ENCODE measurements around the gene MRPS10. TPM values are rescaled to one million over a fixed set of nuclear protein-coding genes. Genes with fewer than 3 reads are reported as not detected.

Gene MRPS10
- total and polyA plus RNA-seq, 2 donors (not counting 3 experiments of a cell fraction or from before 2014, with no cell fraction given): 23.2 to 37.7 TPM

- dilution Hi-C loops (cut with MboI; ENCODE audit: extremely low pct_ligation_motif_present, low sequenced_read_pairs): no loop called here
- no TSS peak for BruUV-seq (replicated peaks)
Measured at GRCh38 chr6:42241915-42242314, 24.3 kb upstream of the MRPS10 start.

GRCh38 chr6:42239736-42240375, 22.2 kb upstream of the MRPS10 start:
- dilution Hi-C loops (cut with MboI; ENCODE audit: extremely low pct_ligation_motif_present, low sequenced_read_pairs) (no loop called here), intact Hi-C loops (cut with micrococcal nuclease) (no loop called here)
- ChIA-PET POLR2A (no interaction called here), CTCF (interaction anchor here (1.3 kb wide), 1 partner anchor 308 kb away, joined by 6 read pairs; no protein-coding TSS in a partner anchor)
- DNase-seq (ENCODE audit: low read depth, low spot score) (no peak), FAIRE-seq (no peak)
- no peaks in the 10 kb centered on the region for H3K79me2 ChIP-seq (ENCODE audit: control insufficient read depth, insufficient read depth, low read length)
- no TSS peak for BruUV-seq (replicated peaks)
- no peaks in the 10 kb centered on the region for H3K9me1 ChIP-seq (replicated peaks; ENCODE audit: control insufficient read depth, extremely low read depth, insufficient read depth, low read length)
- no peak overlapping the region for H3K4me2 ChIP-seq (ENCODE audit: insufficient read depth, low read length)
- no peaks in the 10 kb centered on the region for H3K36me3 ChIP-seq (ENCODE audit: control insufficient read depth in 2 of 2, extremely low read depth in 1 of 2, insufficient read depth in 2 of 2, low read length in 2 of 2)
- TF ChIP-seq MAX (IDR thresholded peaks at IDR 0.05; ENCODE audit: insufficient read depth, insufficient read length) (no peak), CTCF (IDR thresholded peaks at IDR 0.05; ENCODE audit: extremely low read depth in 1 of 2, insufficient read depth in 1 of 2, low read depth in 1 of 2, low read length in 2 of 2) (no peak), JUN (IDR thresholded peaks at IDR 0.05; ENCODE audit: borderline replicate concordance, insufficient read depth, insufficient read length, low read depth) (no peak), EZH2 (IDR thresholded peaks at IDR 0.05; ENCODE audit: borderline replicate concordance, low read depth, low read length, severe bottlenecking) (no peak), MYC (IDR thresholded peaks at IDR 0.05; ENCODE audit: low read depth, low read length) (no peak), FOS (IDR thresholded peaks at IDR 0.05; ENCODE audit: borderline replicate concordance, insufficient read depth, low read length) (no peak), GATA2 (IDR thresholded peaks at IDR 0.05; ENCODE audit: insufficient read depth, insufficient read length, low read depth, low read length) (no peak), POLR2AphosphoS5 (IDR thresholded peaks at IDR 0.05; ENCODE audit: insufficient read depth, low read depth, low read length) (no peak), POLR2A (IDR thresholded peaks at IDR 0.05; ENCODE audit: low read depth, low read length) (no peak)
- no peak overlapping the region for H3K27ac ChIP-seq (ENCODE audit: insufficient read depth, low read depth, low read length)
- no peaks in the 10 kb centered on the region for H4K20me1 ChIP-seq (replicated peaks; ENCODE audit: control insufficient read depth, extremely low read depth, insufficient read depth, low read length)
- no peaks in the 10 kb centered on the region for H3K9me3 ChIP-seq (replicated peaks; ENCODE audit: control insufficient read depth, insufficient read depth, low read length)
- H3K4me1 ChIP-seq (ENCODE audit: control insufficient read depth, extremely low read depth, insufficient read depth, low read length): no peaks in the 10 kb centered on the region
- no peak overlapping the region for H3K9ac ChIP-seq (replicated peaks; ENCODE audit: extremely low read depth, insufficient read depth, low read length)
- no peaks in the 10 kb centered on the region for H3K27me3 ChIP-seq (ENCODE audit: control insufficient read depth in 2 of 2, insufficient read depth in 2 of 2, low read length in 2 of 2)
- H3K4me3 ChIP-seq (replicated peaks in 1 of 3; ENCODE audit: insufficient read depth in 1 of 3, low read depth in 1 of 3, low read length in 3 of 3): no peak overlapping the region
- no peak overlapping the region for H2AFZ ChIP-seq (ENCODE audit: low read depth, low read length)

More at GRCh38 chr6:42241915-42242314, 24.3 kb upstream of the MRPS10 start:
- Histone ChIP-seq H3K4me2 (ENCODE audit: insufficient read depth, low read length) (no peak overlapping the region), H2AFZ (ENCODE audit: low read depth, low read length) (no peak overlapping the region), H3K9ac (replicated peaks; ENCODE audit: extremely low read depth, insufficient read depth, low read length) (no peak overlapping the region), H3K4me1 (ENCODE audit: control insufficient read depth, extremely low read depth, insufficient read depth, low read length) (no peaks in the 10 kb centered on the region), H3K79me2 (ENCODE audit: control insufficient read depth, insufficient read depth, low read length) (no peaks in the 10 kb centered on the region), H3K4me3 (replicated peaks in 1 of 3; ENCODE audit: insufficient read depth in 1 of 3, low read depth in 1 of 3, low read length in 3 of 3) (no peak overlapping the region), H3K36me3 (ENCODE audit: control insufficient read depth in 2 of 2, extremely low read depth in 1 of 2, insufficient read depth in 2 of 2, low read length in 2 of 2) (no peaks in the 10 kb centered on the region), H4K20me1 (replicated peaks; ENCODE audit: control insufficient read depth, extremely low read depth, insufficient read depth, low read length) (no peaks in the 10 kb centered on the region), H3K27me3 (ENCODE audit: control insufficient read depth in 2 of 2, insufficient read depth in 2 of 2, low read length in 2 of 2) (no peaks in the 10 kb centered on the region), H3K9me3 (replicated peaks; ENCODE audit: control insufficient read depth, insufficient read depth, low read length) (no peaks in the 10 kb centered on the region), H3K9me1 (replicated peaks; ENCODE audit: control insufficient read depth, extremely low read depth, insufficient read depth, low read length) (no peaks in the 10 kb centered on the region), H3K27ac (ENCODE audit: insufficient read depth, low read depth, low read length) (no peak overlapping the region)
- POLR2A ChIA-PET: no interaction called here
- CTCF ChIA-PET: interaction anchor here (1.4 kb wide), 1 partner anchor 306 kb away, joined by 6 read pairs; no protein-coding TSS in a partner anchor
- intact Hi-C loops (cut with micrococcal nuclease): no loop called here
- DNase-seq (ENCODE audit: low read depth, low spot score) (no peak), FAIRE-seq (no peak)
- no peak for TF ChIP-seq EZH2 (IDR thresholded peaks at IDR 0.05; ENCODE audit: borderline replicate concordance, low read depth, low read length, severe bottlenecking)
- TF ChIP-seq POLR2A (IDR thresholded peaks at IDR 0.05; ENCODE audit: low read depth, low read length): no peak
- TF ChIP-seq MYC (IDR thresholded peaks at IDR 0.05; ENCODE audit: low read depth, low read length): no peak
- TF ChIP-seq FOS (IDR thresholded peaks at IDR 0.05; ENCODE audit: borderline replicate concordance, insufficient read depth, low read length): no peak
- TF ChIP-seq JUN (IDR thresholded peaks at IDR 0.05; ENCODE audit: borderline replicate concordance, insufficient read depth, insufficient read length, low read depth): no peak
- TF ChIP-seq GATA2 (IDR thresholded peaks at IDR 0.05; ENCODE audit: insufficient read depth, insufficient read length, low read depth, low read length): no peak
- TF ChIP-seq MAX (IDR thresholded peaks at IDR 0.05; ENCODE audit: insufficient read depth, insufficient read length): no peak
- no peak for TF ChIP-seq POLR2AphosphoS5 (IDR thresholded peaks at IDR 0.05; ENCODE audit: insufficient read depth, low read depth, low read length)
